GM19372 (cell line): ENCODE measurements around the gene LNPK.
"Not testable (repeated sequence)": the region's sequence is repeated elsewhere in the genome, so short reads cannot be mapped to it uniquely, and the experiment has no call there.

ENCODE experiments used
- ATAC-seq: cut with Tn5 transposase; IDR thresholded peaks from one replicate; pipeline ENCODE4 v1.9.1; 2021; ENCODE audit warnings: mild to moderate bottlenecking, low read depth, moderate library complexity; ENCODE audit not compliant: unreplicated experiment

LNPK gene

GRCh38 chr2:175913849-175914743 lies 88.0 kb downstream of the LNPK start:
- ATAC-seq, result not testable (repeated sequence)

GRCh38 chr2:175913267-175913666 lies 88.8 kb downstream of the LNPK start:
- ATAC-seq, result not testable (repeated sequence)

DNA sequence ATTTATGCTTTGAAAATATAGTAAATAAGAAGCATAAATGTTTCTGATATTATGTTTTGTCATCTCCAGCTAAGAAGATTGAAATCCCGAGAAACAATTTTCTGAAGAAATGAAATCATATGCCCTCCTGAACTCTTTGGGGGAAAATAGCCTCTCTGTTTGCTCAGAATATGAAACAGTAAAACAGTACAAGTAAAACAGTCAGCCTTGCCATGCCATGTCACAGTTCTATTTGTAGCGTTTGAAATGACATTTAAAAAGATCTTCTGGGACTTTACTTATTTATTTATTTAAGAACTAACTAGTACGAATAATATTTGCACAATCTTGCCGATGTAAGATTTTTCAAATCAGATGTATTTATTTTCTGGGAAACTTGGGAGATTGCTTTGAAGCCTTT lies 98.0 kb downstream of the LNPK start:
- ATAC-seq, result no peak

DNA sequence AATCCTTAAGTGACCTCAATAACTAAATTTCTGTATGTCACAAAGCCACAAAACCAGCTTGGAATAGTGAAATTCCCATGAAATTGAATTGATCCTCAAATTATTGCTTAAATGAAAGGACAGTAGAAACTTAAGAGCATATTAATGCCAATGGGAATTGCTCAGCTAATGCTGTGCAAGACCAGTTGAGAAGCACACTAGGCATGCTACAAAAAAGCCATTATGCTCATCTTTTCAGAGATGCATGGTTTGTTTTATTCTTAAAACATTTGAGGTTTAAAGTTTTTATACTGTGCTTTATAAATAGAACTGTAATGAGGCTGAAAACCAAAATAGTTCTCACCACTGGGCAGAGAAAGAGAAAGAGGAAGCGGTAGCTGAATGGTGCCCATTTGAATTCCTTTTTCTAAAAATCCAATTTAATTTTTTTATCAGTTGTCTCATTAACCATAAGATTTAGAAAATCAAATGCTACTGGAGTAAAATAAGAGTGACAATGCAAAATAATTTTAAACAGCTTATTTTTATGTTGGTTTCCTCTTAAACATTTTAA lies 98.6 kb downstream of the LNPK start:
- ATAC-seq, result no peak

GRCh38 chr2:175895957-175896356 lies 106.1 kb downstream of the LNPK start:
- ATAC-seq, result not testable (repeated sequence)

GRCh38 chr2:175892046-175892445 lies 110.0 kb downstream of the LNPK start:
- no peak for ATAC-seq

- ATAC-seq, result no peak
Observed at GRCh38 chr2:175890636-175891242, 111.3 kb downstream of the LNPK start.

GRCh38 chr2:175889701-175890302 lies 112.3 kb downstream of the LNPK start:
- no peak for ATAC-seq

GRCh38 chr2:175887776-175888175 lies 114.3 kb downstream of the LNPK start:
- ATAC-seq, result no peak

DNA sequence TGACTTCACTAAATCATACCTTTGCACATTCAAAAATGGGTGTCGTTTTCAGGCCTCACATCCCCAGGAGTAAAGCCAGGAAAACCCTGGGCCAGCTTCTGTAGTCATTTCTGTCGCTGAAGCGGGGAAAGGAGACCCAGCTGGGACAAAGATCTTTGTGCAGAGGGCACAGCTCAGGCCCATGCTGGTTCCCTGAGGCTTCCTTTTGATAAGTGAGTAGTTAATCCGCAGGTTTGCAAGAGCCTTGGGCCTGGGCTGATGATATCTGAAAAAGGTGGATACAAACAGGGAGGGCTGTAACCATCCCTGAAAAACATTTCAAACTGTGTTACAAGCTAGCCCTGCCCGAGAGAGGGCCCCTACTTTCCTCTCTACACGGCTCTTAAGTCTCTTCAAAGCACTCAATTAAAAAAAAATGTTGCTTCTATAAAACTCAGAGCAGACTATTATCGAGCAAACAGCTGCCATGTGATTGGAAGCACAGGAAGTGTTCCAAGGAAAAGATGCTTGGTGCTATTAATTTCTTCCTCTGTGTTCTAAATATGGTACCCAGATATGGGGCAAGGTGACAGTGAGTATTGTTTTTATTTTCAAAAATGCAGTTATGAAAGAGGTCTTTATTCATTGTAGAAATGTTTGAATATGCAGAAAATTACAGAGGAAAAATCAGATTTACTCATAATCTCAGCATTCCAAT lies 117.2 kb downstream of the LNPK start:
- no peak for ATAC-seq

GRCh38 chr2:175883586-175884194 lies 118.4 kb downstream of the LNPK start:
- ATAC-seq, result no peak

- ATAC-seq, result no peak
Observed at GRCh38 chr2:175879679-175880078, 122.4 kb downstream of the LNPK start.

DNA sequence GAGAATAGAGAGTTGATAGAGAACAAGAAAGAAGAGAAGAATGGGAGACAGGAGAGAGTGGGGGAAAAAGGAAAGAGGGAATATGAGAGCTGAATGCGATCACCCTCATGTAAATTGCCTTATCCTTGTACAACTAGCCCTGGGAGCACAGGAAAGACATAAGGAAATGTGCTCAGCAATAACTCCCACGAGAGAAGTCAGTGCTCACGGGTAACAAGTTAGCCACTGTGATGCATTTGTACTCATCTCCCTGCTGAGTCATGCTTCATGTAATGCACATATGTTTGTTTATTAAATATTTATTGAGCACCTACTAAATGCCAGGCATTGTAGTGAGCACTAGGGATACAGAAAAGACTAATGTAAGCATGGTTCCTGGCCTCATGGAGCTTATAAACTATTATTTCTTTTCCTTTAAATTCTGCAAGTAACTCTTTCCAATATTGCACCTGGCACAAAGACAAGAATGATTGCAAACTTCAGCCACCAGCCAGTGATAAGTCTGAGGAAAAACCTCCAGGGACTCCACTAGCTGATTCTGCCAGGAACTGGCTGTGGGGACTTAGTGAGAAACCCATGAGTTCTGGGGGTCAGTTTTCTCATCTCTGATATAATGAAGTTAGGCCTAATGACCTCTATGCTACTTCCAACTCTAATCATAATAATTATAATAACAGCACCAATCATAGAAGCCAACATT lies 124.1 kb downstream of the LNPK start:
- ATAC-seq, result no peak

- no peak for ATAC-seq
Observed at GRCh38 chr2:175874291-175874690, 127.8 kb downstream of the LNPK start.
